NCI-H1436 (cell line): ENCODE data around the gene SRGAP3.
"Not testable (repeated sequence)": the region's sequence is repeated elsewhere in the genome, so short reads cannot be mapped to it uniquely, and the experiment has no call there.

Experiments
- DNase-seq: peaks from one replicate; lab custom pipeline; 2025; lab: John Stamatoyannopoulos, UW

The SRGAP3 gene

GRCh38 chr3:9110802-9111201 is 138.6 kb downstream of the SRGAP3 start:
- DNase-seq = no peak

GRCh38 chr3:9110316-9110715 is 139.1 kb downstream of the SRGAP3 start:
- no peak for DNase-seq

GRCh38 chr3:9109568-9109914 is 139.9 kb downstream of the SRGAP3 start:
- no peak for DNase-seq

- no peak for DNase-seq
These were observed 140.4 kb downstream of the SRGAP3 start for GRCh38 chr3:9108876-9109567.

GRCh38 chr3:9107738-9108137 is 141.7 kb downstream of the SRGAP3 start:
- no peak for DNase-seq

GRCh38 chr3:9105421-9105820 is 144.0 kb downstream of the SRGAP3 start:
- no peak for DNase-seq

- DNase-seq = no peak
These were observed 145.3 kb downstream of the SRGAP3 start for GRCh38 chr3:9104121-9104520.

GRCh38 chr3:9102240-9102981 is 147.0 kb downstream of the SRGAP3 start:
- DNase-seq = peak; percentile 14

- no peak for DNase-seq
These were observed 148.2 kb downstream of the SRGAP3 start for GRCh38 chr3:9101286-9101685.

GRCh38 chr3:9100513-9100894 is 148.9 kb downstream of the SRGAP3 start:
- DNase-seq = no peak

- DNase-seq = no peak
These were observed 149.5 kb downstream of the SRGAP3 start for GRCh38 chr3:9099702-9100512.

- peak; percentile 7 for DNase-seq
These were observed 150.4 kb downstream of the SRGAP3 start for GRCh38 chr3:9098716-9099675.

GRCh38 chr3:9097495-9097894 is 152.0 kb downstream of the SRGAP3 start:
- no peak for DNase-seq

GRCh38 chr3:9091486-9092235 is 157.8 kb downstream of the SRGAP3 start:
- DNase-seq = no peak

GRCh38 chr3:9088441-9089353 is 160.7 kb downstream of the SRGAP3 start:
- no peak for DNase-seq

GRCh38 chr3:9087831-9088413 is 161.5 kb downstream of the SRGAP3 start:
- DNase-seq = no peak

GRCh38 chr3:9085428-9085827 is 164.0 kb downstream of the SRGAP3 start:
- not testable (repeated sequence) for DNase-seq

GRCh38 chr3:9081184-9081818 is 168.1 kb downstream of the SRGAP3 start:
- no peak for DNase-seq

- DNase-seq = no peak
These were observed 169.3 kb downstream of the SRGAP3 start for GRCh38 chr3:9080163-9080562.
